GM19023 (cell line): Measurements from ENCODE around the gene CAMKK1.
A peak's percentile ranks its signal among the peaks of the same experiment; 100 is the strongest.

Experiments
- ATAC-seq: cut with Tn5 transposase; IDR thresholded peaks from one replicate; pipeline ENCODE4 v1.9.1; 2021; ENCODE audit warnings: mild to moderate bottlenecking, moderate library complexity; ENCODE audit not compliant: unreplicated experiment

Gene CAMKK1

GRCh38 chr17:3897731-3898130 is 4.9 kb upstream of the CAMKK1 start:
- ATAC-seq, result no peak

- no peak for ATAC-seq
Observed at GRCh38 chr17:3896968-3897235, 4.0 kb upstream of the CAMKK1 start.

GRCh38 chr17:3896108-3896967 is 3.5 kb upstream of the CAMKK1 start:
- ATAC-seq, result no peak

GRCh38 chr17:3895354-3895753 is 2.5 kb upstream of the CAMKK1 start:
- ATAC-seq, result no peak

- ATAC-seq, result no peak
Observed at GRCh38 chr17:3894911-3895343, 2.1 kb upstream of the CAMKK1 start.

GRCh38 chr17:3894188-3894587 is 1.3 kb upstream of the CAMKK1 start:
- no peak for ATAC-seq

- ATAC-seq, result no peak
Observed at GRCh38 chr17:3893720-3894116, 865 bp upstream of the CAMKK1 start.

- peak; percentile 12 for ATAC-seq
Observed at GRCh38 chr17:3892095-3892998, 506 bp downstream of the CAMKK1 start.

GRCh38 chr17:3891626-3892094 is 1.2 kb downstream of the CAMKK1 start:
- ATAC-seq, result no peak

GRCh38 chr17:3890878-3891219 is 2.0 kb downstream of the CAMKK1 start:
- ATAC-seq, result no peak

- ATAC-seq, result no peak
Observed at GRCh38 chr17:3890082-3890877, 2.6 kb downstream of the CAMKK1 start.

GRCh38 chr17:3889325-3890012 is 3.4 kb downstream of the CAMKK1 start:
- ATAC-seq, result no peak

GRCh38 chr17:3888343-3889171 is 4.3 kb downstream of the CAMKK1 start:
- no peak for ATAC-seq

- ATAC-seq, result no peak
Observed at GRCh38 chr17:3887804-3888203, 5.0 kb downstream of the CAMKK1 start.

- no peak for ATAC-seq
Observed at GRCh38 chr17:3887394-3887793, 5.5 kb downstream of the CAMKK1 start.

GRCh38 chr17:3886776-3887175 is 6.1 kb downstream of the CAMKK1 start:
- ATAC-seq, result no peak

- no peak for ATAC-seq
Observed at GRCh38 chr17:3885970-3886369, 6.9 kb downstream of the CAMKK1 start.

GRCh38 chr17:3885271-3885670 is 7.6 kb downstream of the CAMKK1 start:
- ATAC-seq, result no peak

- ATAC-seq, result no peak
Observed at GRCh38 chr17:3884188-3884587, 8.7 kb downstream of the CAMKK1 start.

- no peak for ATAC-seq
Observed at GRCh38 chr17:3882276-3882675, 10.6 kb downstream of the CAMKK1 start.
